HG02852 (cell line): Measurements from ENCODE around the gene MSRB3.
"Not testable (repeated sequence)": the region's sequence is repeated elsewhere in the genome, so short reads cannot be mapped to it uniquely, and the experiment has no call there.

Experiments used
- ATAC-seq: cut with Tn5 transposase; IDR thresholded peaks from one replicate; pipeline ENCODE4 v1.9.1; 2021; ENCODE audit warnings: mild to moderate bottlenecking, moderate library complexity; ENCODE audit not compliant: unreplicated experiment

MSRB3 gene

GRCh38 chr12:65446901-65447300 is 168.4 kb downstream of the MSRB3 start:
- no peak for ATAC-seq

- no peak for ATAC-seq
Observed at GRCh38 chr12:65449400-65449799, 170.9 kb downstream of the MSRB3 start.

GRCh38 chr12:65450625-65451024 is 172.1 kb downstream of the MSRB3 start:
- ATAC-seq, result no peak

GRCh38 chr12:65454115-65454787 is 175.8 kb downstream of the MSRB3 start:
- ATAC-seq, result no peak

- not testable (repeated sequence) for ATAC-seq
Observed at GRCh38 chr12:65457341-65457740, 178.9 kb downstream of the MSRB3 start.

- no peak for ATAC-seq
Observed at GRCh38 chr12:65458718-65459117, 180.2 kb downstream of the MSRB3 start.

GRCh38 chr12:65459545-65459944 is 181.1 kb downstream of the MSRB3 start:
- ATAC-seq, result no peak

- ATAC-seq, result no peak
Observed at GRCh38 chr12:65460063-65460462, 181.6 kb downstream of the MSRB3 start.

- no peak for ATAC-seq
Observed at GRCh38 chr12:65461017-65461416, 182.5 kb downstream of the MSRB3 start.

GRCh38 chr12:65462484-65462883 is 184.0 kb downstream of the MSRB3 start:
- ATAC-seq, result no peak

GRCh38 chr12:65463082-65463481 is 184.6 kb downstream of the MSRB3 start:
- no peak for ATAC-seq

GRCh38 chr12:65463611-65464010 is 185.1 kb downstream of the MSRB3 start:
- no peak for ATAC-seq

- no peak for ATAC-seq
Observed at GRCh38 chr12:65464930-65465329, 186.4 kb downstream of the MSRB3 start.

- no peak for ATAC-seq
Observed at GRCh38 chr12:65465766-65466547, 187.5 kb downstream of the MSRB3 start.

- ATAC-seq, result no peak
Observed at GRCh38 chr12:65466911-65467310, 188.4 kb downstream of the MSRB3 start.

GRCh38 chr12:65470256-65470655 is 191.8 kb downstream of the MSRB3 start:
- no peak for ATAC-seq

GRCh38 chr12:65472079-65472478 is 193.6 kb downstream of the MSRB3 start:
- ATAC-seq, result no peak

- no peak for ATAC-seq
Observed at GRCh38 chr12:65474831-65475230, 196.3 kb downstream of the MSRB3 start.

- ATAC-seq, result no peak
Observed at GRCh38 chr12:65477721-65478120, 199.2 kb downstream of the MSRB3 start.

GRCh38 chr12:65483891-65484516 is 205.5 kb downstream of the MSRB3 start:
- ATAC-seq, result not testable (repeated sequence)

- ATAC-seq, result no peak
Observed at GRCh38 chr12:65488197-65488596, 209.7 kb downstream of the MSRB3 start.

- ATAC-seq, result no peak
Observed at GRCh38 chr12:65490250-65490649, 211.8 kb downstream of the MSRB3 start.
